Measurements from ENCODE around the gene RPS6KC1. TPM values are rescaled to one million over a fixed set of nuclear protein-coding genes. Genes with fewer than 3 reads are reported as not detected.

The RPS6KC1 gene
- total RNA-seq, 2 donors from 2014 or later: 20.7 to 34.1 TPM

- no peaks in the 10 kb centered on the region for H3K27me3 ChIP-seq (replicated peaks; ENCODE audit: insufficient read depth)
These were observed 269.3 kb downstream of the RPS6KC1 start for GRCh38 chr1:213320191-213320870.

More at GRCh38 chr1:213320191-213320870, 269.3 kb downstream of the RPS6KC1 start:
- no peak overlapping the region for H3K27ac ChIP-seq
- no peak for ATAC-seq (ENCODE audit: insufficient number of reproducible peaks, low FRiP score, low read depth)
- no peak for DNase-seq (ENCODE audit: low spot score)
- H3K36me3 ChIP-seq: no peaks in the 10 kb centered on the region
- no peak for TF ChIP-seq CTCF (IDR thresholded peaks at IDR 0.05)
- H3K9me3 ChIP-seq: no peaks in the 10 kb centered on the region
- no peaks in the 10 kb centered on the region for H3K4me1 ChIP-seq (ENCODE audit: control insufficient read depth in 1 of 2, low read depth in 2 of 2)
- no peak overlapping the region for H3K4me3 ChIP-seq

Other genes with a start within 250 kb of the RPS6KC1 start
- gene SPATA45, start 203.6 kb upstream of the RPS6KC1 start, total RNA-seq: not detected
- gene FLVCR1, start 193.0 kb upstream of the RPS6KC1 start, total RNA-seq: 10 to 100 TPM in 1 of 2 donors, 1 to 10 TPM in 1; 7.6 to 12.0 TPM
- gene VASH2, start 100.7 kb upstream of the RPS6KC1 start, total RNA-seq: under 1 TPM; 0.14 to 0.42 TPM
- 10 to 100 TPM; 41.7 to 76.2 TPM for gene ANGEL2, start 35.4 kb upstream of the RPS6KC1 start, total RNA-seq

All from thoracic aorta (tissue), 2 donors.